WI38 (cell line): ENCODE measurements around the gene CAPZB.

ENCODE experiments used
- H3K4me3 ChIP-seq: 2 replicates; pipeline ENCODE4 v1.5.1; 2011; ENCODE audit warnings: low read depth, mild to moderate bottlenecking, control low read depth, low read length
- TF ChIP-seq, protein P1 (sequence below): IDR thresholded peaks from 2 replicates; pipeline ENCODE4 v1.5.1; 2012; ENCODE audit warnings: low read depth, mild to moderate bottlenecking, control low read depth, low read length

Gene CAPZB

DNA sequence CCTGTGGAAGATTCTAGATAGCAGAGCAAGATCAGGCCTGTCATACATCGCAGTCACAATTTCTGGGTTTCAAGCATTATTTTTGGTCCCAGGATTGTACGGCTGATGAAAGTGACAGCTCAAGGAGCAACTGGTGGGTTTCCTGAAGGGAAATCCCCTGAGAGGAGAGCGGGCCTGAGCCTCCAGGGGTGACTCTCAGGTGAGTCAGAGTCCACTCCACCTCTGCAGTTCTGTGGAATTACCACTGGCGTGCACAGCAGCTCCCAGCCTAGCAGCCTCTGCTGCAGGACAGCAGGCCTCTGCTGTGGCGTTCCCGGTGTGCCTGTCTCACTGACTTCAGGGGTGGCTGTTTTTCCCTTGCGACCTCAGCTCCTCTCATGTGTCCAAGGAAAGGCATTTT lies 148.8 kb downstream of the CAPZB start:
- TF ChIP-seq, protein P1, sequence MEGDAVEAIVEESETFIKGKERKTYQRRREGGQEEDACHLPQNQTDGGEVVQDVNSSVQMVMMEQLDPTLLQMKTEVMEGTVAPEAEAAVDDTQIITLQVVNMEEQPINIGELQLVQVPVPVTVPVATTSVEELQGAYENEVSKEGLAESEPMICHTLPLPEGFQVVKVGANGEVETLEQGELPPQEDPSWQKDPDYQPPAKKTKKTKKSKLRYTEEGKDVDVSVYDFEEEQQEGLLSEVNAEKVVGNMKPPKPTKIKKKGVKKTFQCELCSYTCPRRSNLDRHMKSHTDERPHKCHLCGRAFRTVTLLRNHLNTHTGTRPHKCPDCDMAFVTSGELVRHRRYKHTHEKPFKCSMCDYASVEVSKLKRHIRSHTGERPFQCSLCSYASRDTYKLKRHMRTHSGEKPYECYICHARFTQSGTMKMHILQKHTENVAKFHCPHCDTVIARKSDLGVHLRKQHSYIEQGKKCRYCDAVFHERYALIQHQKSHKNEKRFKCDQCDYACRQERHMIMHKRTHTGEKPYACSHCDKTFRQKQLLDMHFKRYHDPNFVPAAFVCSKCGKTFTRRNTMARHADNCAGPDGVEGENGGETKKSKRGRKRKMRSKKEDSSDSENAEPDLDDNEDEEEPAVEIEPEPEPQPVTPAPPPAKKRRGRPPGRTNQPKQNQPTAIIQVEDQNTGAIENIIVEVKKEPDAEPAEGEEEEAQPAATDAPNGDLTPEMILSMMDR = no peak
- no peak overlapping the region for H3K4me3 ChIP-seq

DNA sequence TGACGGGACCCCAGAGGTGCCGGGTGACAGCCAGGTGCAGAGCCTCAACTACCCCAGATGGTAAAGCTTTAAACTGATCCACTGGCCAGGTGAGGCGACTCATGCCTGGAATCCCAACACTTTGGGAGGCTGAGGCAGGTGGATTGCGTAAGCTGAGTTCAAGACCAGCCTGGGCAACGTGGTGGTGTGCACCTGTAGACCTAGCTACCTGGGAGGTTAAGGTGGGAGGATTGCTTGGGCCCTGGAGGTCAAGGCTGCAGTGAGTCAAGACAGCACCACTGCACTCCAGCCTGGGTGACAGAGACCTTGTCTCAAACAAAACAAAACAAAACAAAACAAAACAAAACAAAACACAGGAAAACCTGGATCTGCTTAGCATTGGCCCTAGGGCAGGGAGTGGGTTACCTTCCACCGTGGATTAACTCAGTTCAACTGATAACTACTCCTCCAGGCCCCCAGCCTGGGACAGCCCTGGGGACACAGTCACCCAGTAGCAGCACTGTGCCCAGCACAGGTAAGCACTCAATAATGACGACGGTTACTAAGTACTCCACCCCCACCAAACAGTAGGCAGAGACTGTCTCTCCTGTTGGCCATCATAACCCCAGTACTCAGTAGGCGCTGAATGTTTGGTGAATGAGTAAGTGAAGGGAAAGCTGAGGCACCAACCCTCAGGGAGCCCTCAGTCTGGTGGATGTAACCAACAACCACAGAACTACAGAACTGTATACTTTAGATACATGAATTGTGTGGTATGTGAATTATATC lies 151.6 kb downstream of the CAPZB start:
- TF ChIP-seq, protein P1 = no peak
- no peak overlapping the region for H3K4me3 ChIP-seq

DNA sequence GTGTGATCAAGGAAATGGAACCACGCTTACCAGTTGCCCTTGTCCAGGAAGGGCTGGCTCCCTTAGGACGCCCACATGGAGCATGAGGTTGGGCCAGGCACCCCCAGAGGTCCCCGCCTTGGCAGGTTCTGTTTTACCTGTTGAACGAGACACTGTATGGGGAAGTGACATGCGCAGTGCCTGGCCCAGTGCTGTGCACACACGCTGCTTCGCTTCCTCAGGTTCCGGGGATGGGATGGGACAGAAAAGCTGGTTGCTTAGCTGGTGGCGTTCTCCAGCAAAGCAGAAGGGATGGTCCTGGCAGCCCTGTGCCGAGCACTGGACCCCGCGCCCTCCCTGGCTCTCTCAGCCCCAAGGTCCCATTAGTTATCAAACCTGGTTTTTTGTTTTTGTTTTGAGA lies 152.5 kb downstream of the CAPZB start:
- TF ChIP-seq, protein P1 = no peak
- H3K4me3 ChIP-seq = no peak overlapping the region

DNA sequence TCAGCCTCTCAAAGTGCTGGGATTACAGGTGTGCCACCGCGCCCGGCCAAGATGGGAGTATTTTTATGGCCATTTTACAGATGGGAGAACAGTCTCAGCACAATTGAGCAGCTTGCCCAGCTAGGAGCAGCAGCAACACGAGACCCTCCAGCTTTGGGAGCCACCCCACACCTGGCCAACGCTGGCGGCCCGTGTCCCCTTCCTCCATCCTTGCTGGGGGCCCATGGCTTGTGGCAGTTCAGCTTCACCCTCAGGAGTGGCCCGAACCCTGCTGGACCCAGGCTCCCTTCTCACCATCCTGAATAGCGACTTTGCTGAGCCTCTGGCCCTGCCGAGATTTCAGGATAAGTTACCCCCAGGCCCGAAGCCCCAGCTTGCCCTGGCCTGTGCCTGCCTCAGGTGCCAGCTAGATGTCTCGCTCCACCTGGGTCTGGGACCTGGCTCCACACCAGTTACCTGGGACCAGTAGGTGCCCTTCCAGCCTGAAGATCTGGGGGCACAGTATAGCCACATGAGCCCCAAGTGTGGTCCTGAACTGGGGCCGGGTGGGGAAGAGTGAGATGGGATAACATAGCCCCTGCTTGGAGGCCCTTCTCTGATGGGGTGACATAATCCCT lies 154.0 kb downstream of the CAPZB start:
- no peak overlapping the region for H3K4me3 ChIP-seq
- TF ChIP-seq, protein P1 = no peak

DNA sequence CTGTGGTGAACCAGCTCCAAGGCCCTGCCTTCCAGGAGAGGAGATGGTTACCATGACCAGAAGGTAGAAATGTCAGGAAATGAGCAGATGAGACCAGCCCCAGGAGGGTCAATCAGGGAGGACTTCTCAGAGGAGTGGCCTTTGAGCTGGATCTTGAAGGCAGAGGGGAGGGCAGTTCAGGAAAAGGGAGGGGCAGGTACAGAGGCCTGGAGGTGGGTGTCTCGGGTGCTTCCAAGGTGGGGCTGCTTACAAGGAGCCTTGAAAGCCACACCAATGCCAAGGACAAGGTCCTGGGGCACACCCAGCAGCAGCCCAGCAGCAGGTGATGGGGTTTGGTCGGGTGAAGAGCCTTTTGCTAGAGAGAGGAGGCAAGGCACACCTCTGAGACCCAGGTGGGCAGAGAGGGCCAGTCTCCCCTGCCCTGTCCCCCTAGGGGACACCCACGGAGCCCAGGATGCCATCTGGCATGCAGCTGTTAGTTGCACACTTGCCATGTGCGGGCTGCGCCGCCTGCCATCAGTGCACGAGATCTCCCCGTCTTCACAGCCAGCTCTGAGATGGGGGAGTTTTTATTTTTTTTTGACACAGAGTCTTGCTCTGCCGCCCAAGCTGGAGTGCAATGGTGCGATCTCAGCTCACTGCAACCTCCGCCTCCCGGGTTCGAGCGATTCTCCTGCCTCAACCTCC lies 154.7 kb downstream of the CAPZB start:
- TF ChIP-seq, protein P1 = no peak
- H3K4me3 ChIP-seq = no peak overlapping the region

DNA sequence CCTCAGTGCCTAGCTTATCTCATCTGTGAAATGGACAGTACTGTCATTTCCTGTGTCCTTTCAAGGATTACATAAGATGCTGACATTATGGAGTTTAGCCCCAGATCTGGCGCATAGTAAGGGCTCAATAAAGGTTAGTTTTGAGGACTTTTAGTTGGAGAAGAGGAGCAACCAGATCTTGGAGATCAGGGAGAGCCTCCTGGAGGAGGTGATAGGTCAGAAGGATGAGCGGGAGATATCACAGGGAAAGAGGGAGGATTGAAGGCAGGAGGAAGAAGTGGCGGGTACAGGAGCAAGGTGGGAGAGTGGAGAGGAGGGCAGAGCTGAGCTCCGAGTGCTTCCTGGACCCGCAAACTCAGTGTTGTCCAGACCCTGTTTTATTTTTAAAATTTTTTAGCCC lies 155.7 kb downstream of the CAPZB start:
- TF ChIP-seq, protein P1 = no peak
- H3K4me3 ChIP-seq = no peak overlapping the region

DNA sequence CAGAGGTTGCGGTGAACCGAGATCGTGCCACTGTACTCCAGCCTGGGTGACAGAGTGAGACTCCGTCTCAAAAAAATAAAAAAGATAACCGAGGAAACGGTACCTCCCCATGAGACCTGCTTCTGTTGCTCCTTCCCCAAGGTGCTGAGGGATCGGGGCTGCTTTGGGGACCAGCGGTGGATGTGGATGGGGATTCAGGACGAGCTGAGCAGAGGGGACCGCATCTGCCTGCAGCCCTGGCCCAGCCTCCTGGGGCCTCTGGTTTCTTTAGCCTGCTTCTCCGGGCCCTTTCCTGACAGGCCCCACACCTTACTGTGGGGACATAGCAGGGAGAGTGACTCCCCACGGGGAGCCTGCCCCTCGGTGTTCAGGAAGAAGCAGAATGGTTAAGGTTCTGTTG lies 156.2 kb downstream of the CAPZB start:
- H3K4me3 ChIP-seq = no peak overlapping the region
- TF ChIP-seq, protein P1 = no peak
